SHP77 treated with DMSO at 0.1 percent for 48 hours (cell line): Measurements from ENCODE around the gene PIM2.
"Not testable (repeated sequence)": the region's sequence is repeated elsewhere in the genome, so short reads cannot be mapped to it uniquely, and the experiment has no call there.

Experiments
- DNase-seq: peaks from one replicate; lab custom pipeline; 2025; lab: John Stamatoyannopoulos, UW

The PIM2 gene

GRCh38 chrX:48905090-48905790, 13.6 kb downstream of the PIM2 start:
- no peak for DNase-seq

GRCh38 chrX:48904626-48905025, 14.2 kb downstream of the PIM2 start:
- no peak for DNase-seq

GRCh38 chrX:48904180-48904579, 14.6 kb downstream of the PIM2 start:
- DNase-seq = no peak

- DNase-seq = no peak
Observed at GRCh38 chrX:48903290-48903689, 15.5 kb downstream of the PIM2 start.

GRCh38 chrX:48902776-48903175, 16.0 kb downstream of the PIM2 start:
- no peak for DNase-seq

- no peak for DNase-seq
Observed at GRCh38 chrX:48902135-48902534, 16.7 kb downstream of the PIM2 start.

GRCh38 chrX:48901069-48901468, 17.8 kb downstream of the PIM2 start:
- DNase-seq = no peak

GRCh38 chrX:48899078-48899410, 19.8 kb downstream of the PIM2 start:
- DNase-seq = no peak

GRCh38 chrX:48897625-48898306, 21.1 kb downstream of the PIM2 start, which contains the start of the genes PQBP1 and TIMM17B:
Gene PQBP1 (plus strand): TSS chrX:48897930. CDS start chrX:48898510, 580 bp downstream.
Gene TIMM17B (minus strand): TSS chrX:48897768. CDS start chrX:48897749, 19 bp downstream.
- peak; percentile 77 for DNase-seq

- DNase-seq = peak; percentile 39
Observed at GRCh38 chrX:48897157-48897624, 21.6 kb downstream of the PIM2 start.

GRCh38 chrX:48896611-48897011, 22.2 kb downstream of the PIM2 start:
- DNase-seq = no peak

GRCh38 chrX:48894891-48895290, 23.9 kb downstream of the PIM2 start:
- no peak for DNase-seq

- DNase-seq = no peak
Observed at GRCh38 chrX:48893556-48894348, 25.1 kb downstream of the PIM2 start.

GRCh38 chrX:48892896-48893295, 25.9 kb downstream of the PIM2 start:
- DNase-seq = no peak

- peak; percentile 45 for DNase-seq
Observed at GRCh38 chrX:48891402-48892288, 27.2 kb downstream of the PIM2 start.

GRCh38 chrX:48890934-48891401, 27.9 kb downstream of the PIM2 start:
- no peak for DNase-seq

GRCh38 chrX:48890296-48890925, 28.4 kb downstream of the PIM2 start:
- DNase-seq = no peak

GRCh38 chrX:48886586-48886985, 32.2 kb downstream of the PIM2 start:
- not testable (repeated sequence) for DNase-seq

- no peak for DNase-seq
Observed at GRCh38 chrX:48883729-48884128, 35.1 kb downstream of the PIM2 start.

- DNase-seq = not testable (repeated sequence)
Observed at GRCh38 chrX:48876944-48877343, 41.9 kb downstream of the PIM2 start.

- not testable (repeated sequence) for DNase-seq
Observed at GRCh38 chrX:48872017-48872416, 46.8 kb downstream of the PIM2 start.
